Lung (tissue), 12 donors: ENCODE results near the gene CNTNAP2. TPM values are rescaled to one million over a fixed set of nuclear protein-coding genes. Genes with fewer than 3 reads are reported as not detected.
A peak's percentile ranks its signal among the peaks of the same experiment; 100 is the strongest.

Experiments
- ATAC-seq: fragments of 200-7000 bp; cut with Tn5 transposase; one replicate; pipeline ENCODE4 v1.9.1; 2020; ENCODE audit warnings: moderate number of reproducible peaks; ENCODE audit not compliant: insufficient read depth, low FRiP score
- DNase-seq, 3 donors: peaks; one replicate each; pipeline ENCODE4 v3.0.0-alpha.2; 2013 to 2017
- H3K27ac ChIP-seq, 2 donors: one replicate each; pipeline ENCODE4 v1.5.1; 2013; ENCODE audit warnings: mild to moderate bottlenecking in 2 of 2, moderate library complexity in 2 of 2, control low read depth in 1 of 2, inconsistent platforms in 1 of 2, low read depth in 1 of 2, low read length in 1 of 2
- H3K27me3 ChIP-seq, 3 donors: one replicate each; pipeline ENCODE4 v1.5.1; 2013; ENCODE audit warnings: low read length in 2 of 3; ENCODE audit not compliant: control insufficient read depth in 3 of 3, insufficient read depth in 3 of 3
- H3K36me3 ChIP-seq, 4 donors: one replicate each; pipeline ENCODE4 v1.5.1; 2013; ENCODE audit warnings: low read length in 4 of 4, mild to moderate bottlenecking in 1 of 4, moderate library complexity in 1 of 4; ENCODE audit not compliant: control insufficient read depth in 4 of 4, insufficient read depth in 4 of 4
- H3K4me1 ChIP-seq, 5 donors: one replicate each; pipeline ENCODE4 v1.5.1; 2013; ENCODE audit warnings: low read length in 5 of 5, mild to moderate bottlenecking in 2 of 5, moderate library complexity in 1 of 5; ENCODE audit not compliant: control insufficient read depth in 5 of 5, insufficient read depth in 5 of 5
- H3K4me3 ChIP-seq: one replicate; pipeline ENCODE4 v1.5.1; 2013; ENCODE audit warnings: mild to moderate bottlenecking, control low read depth, moderate library complexity
- H3K9ac ChIP-seq, 2 donors: one replicate each; pipeline ENCODE4 v1.5.1; 2013; ENCODE audit warnings: low read length in 2 of 2, control low read depth in 1 of 2; ENCODE audit not compliant: insufficient read depth in 1 of 2
- H3K9me3 ChIP-seq, 4 donors: one replicate each; pipeline ENCODE4 v1.5.1; 2013; ENCODE audit warnings: low read length in 3 of 4, mild to moderate bottlenecking in 1 of 4, moderate library complexity in 1 of 4; ENCODE audit not compliant: control insufficient read depth in 4 of 4, insufficient read depth in 3 of 4
- WGBS, 2 donors: extraction: QIAGEN DNeasy Blood & Tissue Kit; methylation state at CpG; one replicate each; pipeline ENCODE4 v1.1.7; 2013; 5-methylcytosine and 5-hydroxymethylcytosine counted together
- polyA plus RNA-seq, 2 donors: library from polyadenylated mRNA; stranded (reverse); fragments of 200-250 nt; gene quantifications; one replicate each; pipeline ENCODE4 v1.2.1, GENCODE V29; 2013
- total RNA-seq, 2 donors: library from RNA; depleted of rRNA in 1 of 2; stranded (reverse); fragments of >200 nt in 1 of 2; gene quantifications; one replicate each; pipeline ENCODE4 v1.2.1, GENCODE V29; 2014 to 2021
- TF ChIP-seq, protein P1 (sequence below): IDR thresholded peaks from 2 replicates; pipeline ENCODE4 v1.5.1; 2012; ENCODE audit warnings: mild to moderate bottlenecking; ENCODE audit errors: control extremely low read depth, extremely low read depth
- donor health status: control.
- donor health status: control.
- donor health status: Bipolar disorder and iron deficiency.
- donor health status: healthy.
- donor health status: DM: yes; HTN: yes; CAD: no.

The CNTNAP2 gene
- total and polyA plus RNA-seq, 4 donors = 0.18 to 45.3 (median 0.52) TPM

DNA sequence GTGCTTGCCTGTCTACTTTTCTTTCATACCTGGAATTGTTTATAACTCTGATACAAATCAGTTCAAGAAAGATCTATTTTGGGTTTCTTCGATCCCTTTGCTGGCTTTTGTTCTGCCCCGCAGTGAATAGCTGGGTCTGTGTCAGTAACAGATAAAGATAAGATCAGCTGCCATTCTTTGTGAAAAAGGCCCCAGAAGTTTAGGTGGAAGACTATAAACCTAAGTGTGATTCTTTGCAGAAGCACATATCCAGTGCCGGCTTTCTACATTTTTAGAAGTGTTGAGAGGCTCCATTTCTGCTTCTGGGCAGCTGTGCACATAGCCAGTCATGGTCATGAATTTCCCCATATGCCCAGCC lies 1787.6 kb downstream of the CNTNAP2 start:
- Histone ChIP-seq H3K27me3 (no peaks in the 10 kb centered on the region), H3K36me3 (no peaks in the 10 kb centered on the region), H3K4me1 (no peaks in the 10 kb centered on the region), H3K4me3 (no peak overlapping the region), H3K27ac (no peak overlapping the region), H3K9me3 (no peaks in the 10 kb centered on the region), H3K9ac (no peak overlapping the region)
- ATAC-seq = no peak
- TF ChIP-seq, protein P1, sequence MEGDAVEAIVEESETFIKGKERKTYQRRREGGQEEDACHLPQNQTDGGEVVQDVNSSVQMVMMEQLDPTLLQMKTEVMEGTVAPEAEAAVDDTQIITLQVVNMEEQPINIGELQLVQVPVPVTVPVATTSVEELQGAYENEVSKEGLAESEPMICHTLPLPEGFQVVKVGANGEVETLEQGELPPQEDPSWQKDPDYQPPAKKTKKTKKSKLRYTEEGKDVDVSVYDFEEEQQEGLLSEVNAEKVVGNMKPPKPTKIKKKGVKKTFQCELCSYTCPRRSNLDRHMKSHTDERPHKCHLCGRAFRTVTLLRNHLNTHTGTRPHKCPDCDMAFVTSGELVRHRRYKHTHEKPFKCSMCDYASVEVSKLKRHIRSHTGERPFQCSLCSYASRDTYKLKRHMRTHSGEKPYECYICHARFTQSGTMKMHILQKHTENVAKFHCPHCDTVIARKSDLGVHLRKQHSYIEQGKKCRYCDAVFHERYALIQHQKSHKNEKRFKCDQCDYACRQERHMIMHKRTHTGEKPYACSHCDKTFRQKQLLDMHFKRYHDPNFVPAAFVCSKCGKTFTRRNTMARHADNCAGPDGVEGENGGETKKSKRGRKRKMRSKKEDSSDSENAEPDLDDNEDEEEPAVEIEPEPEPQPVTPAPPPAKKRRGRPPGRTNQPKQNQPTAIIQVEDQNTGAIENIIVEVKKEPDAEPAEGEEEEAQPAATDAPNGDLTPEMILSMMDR = no peak
- DNase-seq = no peak
- WGBS, 2 donors = 56 to 73% methylated on average over 3 of the region's 3 CpGs

DNA sequence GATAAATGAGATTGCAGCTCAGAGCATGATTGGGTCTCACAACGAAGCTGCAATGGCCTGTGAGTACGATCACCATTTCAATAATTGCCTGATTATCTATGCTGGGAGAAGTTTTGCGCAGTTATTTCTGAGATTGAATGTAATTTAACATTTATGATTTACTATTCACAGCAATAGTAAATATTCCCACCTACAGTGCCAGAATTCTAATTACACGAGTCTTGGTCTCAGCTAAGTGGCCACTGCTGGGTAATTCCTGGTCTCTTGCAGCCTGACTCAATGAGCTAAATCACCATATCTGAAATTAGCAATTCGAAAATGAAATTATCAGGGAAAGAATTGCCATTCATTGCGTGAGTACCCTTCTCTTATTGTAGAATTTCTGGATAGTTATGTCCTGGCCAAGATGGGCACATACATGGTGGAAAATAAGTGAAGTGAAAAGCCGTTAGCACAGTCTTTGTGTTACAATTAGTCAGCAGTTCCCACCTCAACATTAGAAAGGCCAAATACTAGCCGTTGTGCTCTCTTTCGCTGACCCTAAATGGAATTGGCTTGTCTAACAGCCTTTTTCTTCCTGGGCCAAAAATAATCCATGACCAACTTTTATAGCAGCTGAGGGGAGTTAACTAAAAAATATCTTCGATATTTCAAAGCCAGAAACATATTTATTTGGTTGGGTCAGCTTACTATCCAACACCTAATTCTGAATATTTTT lies 1793.0 kb downstream of the CNTNAP2 start:
- H3K4me1 ChIP-seq = peaks cover 0 to 16% (median 0%) of the 10 kb centered on the region in 5 donors
- TF ChIP-seq, protein P1 = no peak
- H3K27ac ChIP-seq = no peak overlapping the region
- no peaks in the 10 kb centered on the region for H3K36me3 ChIP-seq
- H3K9ac ChIP-seq = no peak overlapping the region
- no peaks in the 10 kb centered on the region for H3K27me3 ChIP-seq
- no peak for ATAC-seq
- H3K9me3 ChIP-seq = no peaks in the 10 kb centered on the region
- no peak for DNase-seq
- H3K4me3 ChIP-seq = no peak overlapping the region
- 82 to 86% methylated on average over 10 of the region's 10 CpGs for WGBS, 2 donors

DNA sequence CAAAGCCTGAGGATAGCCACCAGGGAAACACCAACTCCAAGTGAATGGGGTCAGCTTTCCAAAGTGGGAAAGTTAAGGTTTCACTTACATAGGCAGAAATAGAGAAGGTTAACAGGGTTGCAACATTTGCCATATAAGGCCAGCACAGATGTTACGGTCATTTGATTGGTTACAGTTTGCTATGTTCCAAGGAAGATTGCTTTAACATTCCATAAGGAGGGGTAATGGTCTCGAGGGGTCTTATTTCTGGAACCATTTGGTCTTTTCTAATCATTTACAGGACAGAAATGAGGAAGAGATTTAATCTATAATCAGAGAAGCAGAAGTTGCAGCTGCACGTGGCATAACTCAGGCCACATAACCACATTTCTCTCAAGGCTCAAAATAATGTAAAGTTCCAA lies 1794.6 kb downstream of the CNTNAP2 start:
- no peaks in the 10 kb centered on the region for H3K9me3 ChIP-seq
- H3K27me3 ChIP-seq = no peaks in the 10 kb centered on the region

More for the DNA sequence above, 1794.6 kb downstream of the CNTNAP2 start:
- TF ChIP-seq, protein P1 = no peak
- ATAC-seq (no peak), DNase-seq (peak in 2 of 3 donors; percentile 57 to 60)
- Histone ChIP-seq H3K9ac (no peak overlapping the region), H3K4me1 (peaks cover 0 to 16% (median 0%) of the 10 kb centered on the region in 5 donors), H3K27ac (no peak overlapping the region), H3K36me3 (no peaks in the 10 kb centered on the region), H3K4me3 (no peak overlapping the region)
- WGBS, 2 donors = 15 to 23% methylated on average over 3 of the region's 3 CpGs
